Right lung (tissue), 5 donors: ENCODE results near the gene NEK3. TPM values are rescaled to one million over a fixed set of nuclear protein-coding genes. Genes with fewer than 3 reads are reported as not detected.
"Not testable (repeated sequence)": the region's sequence is repeated elsewhere in the genome, so short reads cannot be mapped to it uniquely, and the experiment has no call there.

Experiments
- DNase-seq, 2 donors: peaks; one replicate each; pipeline ENCODE4 v3.0.0-alpha.2; 2013
- polyA plus RNA-seq, 5 donors: library from polyadenylated mRNA; unstranded; fragments of 120-200 nt; gene quantifications; one replicate each; pipeline versions ENCODE4 v1.2.1 to v1.2.3, GENCODE V29; 2013; ENCODE audit warnings: inconsistent platforms in 1 of 5, low replicate concordance in 1 of 5; ENCODE audit not compliant: insufficient read length in 5 of 5, insufficient read depth in 1 of 5

Gene NEK3
- polyA plus RNA-seq, 5 donors: 36.6 to 62.6 (median 53.7) TPM

DNA sequence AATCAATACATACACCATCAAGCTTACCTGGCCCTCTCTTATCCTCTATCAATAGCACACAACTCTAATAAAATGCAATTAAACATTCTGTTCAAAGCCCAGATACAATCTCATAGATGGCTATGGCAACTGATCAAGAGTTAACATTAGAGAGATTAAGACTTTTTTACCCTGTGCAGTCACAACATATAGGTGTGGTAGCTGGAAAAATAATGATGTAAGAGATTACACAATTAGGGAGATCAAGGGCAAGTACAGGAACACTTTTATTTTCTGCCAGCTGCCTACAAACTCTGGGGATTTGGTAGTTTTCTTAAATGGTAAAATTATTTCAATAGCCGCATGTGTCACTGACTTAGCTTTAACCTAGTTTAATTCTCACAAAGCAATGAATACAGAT, 12.3 kb upstream of the NEK3 start:
- not testable (repeated sequence) for DNase-seq

GRCh38 chr13:52170828-52171391, 11.5 kb upstream of the NEK3 start:
- not testable (repeated sequence) for DNase-seq

DNA sequence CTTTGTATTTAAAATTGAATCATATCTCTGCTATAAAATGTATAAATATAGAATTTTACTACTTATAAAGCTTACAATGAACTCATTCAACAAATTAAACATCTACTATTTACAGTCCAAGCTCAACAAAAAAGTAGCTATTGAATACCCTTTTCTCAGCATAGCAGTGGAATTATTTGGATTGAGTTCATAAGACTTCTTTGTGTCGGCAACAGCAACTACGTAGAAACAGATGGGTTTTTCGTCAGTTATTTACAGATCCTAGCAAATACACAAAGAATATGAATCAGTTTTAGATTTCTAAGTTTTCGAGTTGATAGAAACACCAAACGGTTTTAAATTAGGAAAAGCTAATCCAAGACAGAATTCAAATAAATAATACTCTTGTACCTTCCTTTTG, 10.4 kb upstream of the NEK3 start:
- DNase-seq: no peak

GRCh38 chr13:52165411-52165810, 6.0 kb upstream of the NEK3 start:
- DNase-seq: no peak

GRCh38 chr13:52164989-52165388, 5.6 kb upstream of the NEK3 start:
- no peak for DNase-seq

- not testable (repeated sequence) for DNase-seq
Observed at GRCh38 chr13:52163878-52164277, 4.5 kb upstream of the NEK3 start.

DNA sequence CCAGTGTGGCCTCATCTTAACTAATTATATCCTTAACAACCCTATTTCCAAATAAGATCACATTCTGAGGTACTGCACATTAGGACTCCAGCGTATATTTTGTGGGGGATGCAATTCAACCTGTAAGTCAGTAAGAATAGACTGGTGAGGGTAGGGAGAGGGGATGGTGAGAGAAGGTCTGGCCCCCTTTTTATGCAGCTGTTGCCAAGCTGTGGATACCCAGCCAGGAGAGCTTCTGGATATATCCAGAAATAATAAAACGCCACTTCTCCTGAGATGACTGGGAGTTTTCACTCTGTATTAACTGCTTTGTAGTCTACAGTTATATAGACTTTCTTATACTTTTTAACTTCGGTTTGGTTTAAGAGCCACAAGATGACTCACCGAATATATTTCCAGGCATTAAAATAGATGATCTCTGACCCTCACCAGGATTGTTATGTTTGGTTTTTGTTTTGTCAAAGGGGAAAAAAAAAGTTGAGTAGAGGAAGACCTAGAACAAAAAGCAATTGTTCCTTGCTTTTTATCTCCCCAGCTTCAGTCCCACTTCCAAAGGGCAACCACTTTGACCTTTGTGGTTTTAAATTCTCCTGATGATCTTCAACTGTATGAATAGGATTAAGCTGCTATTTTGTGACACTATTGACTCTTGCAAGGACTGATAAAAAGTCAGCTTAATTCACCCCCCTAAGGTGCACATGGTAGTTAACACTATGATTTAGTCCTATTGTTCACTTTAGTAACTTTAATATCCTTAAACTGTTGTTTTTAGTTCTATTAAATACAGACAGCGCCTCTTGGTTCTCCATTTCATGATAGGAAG, 3.1 kb upstream of the NEK3 start:
- no peak for DNase-seq

DNA sequence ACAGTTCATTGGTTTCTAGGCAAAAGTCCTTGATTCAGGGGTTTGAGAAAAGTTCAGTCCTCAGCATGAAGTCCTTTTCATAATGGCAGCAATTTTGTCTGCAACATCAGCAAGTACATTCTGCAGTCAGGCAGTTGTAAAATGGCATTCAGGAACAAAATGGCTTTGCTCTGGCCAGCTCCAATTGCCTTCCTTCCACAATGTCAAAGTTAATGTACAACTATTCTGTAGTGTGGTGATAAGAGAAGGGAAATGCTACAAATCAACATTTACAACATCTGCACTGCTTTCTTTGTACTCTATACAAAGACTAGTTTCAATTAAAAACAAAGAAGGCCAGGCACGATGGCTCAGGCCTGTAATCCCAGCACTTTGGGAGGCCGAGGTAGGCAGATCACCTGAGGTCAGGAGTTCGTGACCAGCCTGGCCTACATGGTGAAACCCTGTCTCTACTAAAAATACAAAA, 1.8 kb upstream of the NEK3 start:
- DNase-seq: no peak

DNA sequence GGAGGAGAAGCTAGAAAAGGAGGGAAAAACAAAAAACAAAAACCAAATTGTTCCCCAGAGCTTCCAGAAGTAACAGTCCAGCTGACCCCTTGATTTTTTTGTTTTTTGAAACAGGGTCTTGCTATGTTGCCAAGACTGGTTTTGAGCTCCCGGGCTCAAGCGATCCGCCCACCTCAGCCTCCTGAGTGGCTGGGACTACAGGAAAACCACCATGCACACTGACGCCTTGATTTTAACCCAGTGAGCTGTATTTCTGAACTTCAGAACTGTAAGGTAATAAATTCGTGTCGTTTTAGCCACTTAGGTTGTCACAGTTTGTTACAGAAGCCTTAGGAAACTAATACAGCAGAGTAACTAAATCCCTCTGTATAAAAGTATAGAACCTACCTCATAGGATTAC, 1.1 kb upstream of the NEK3 start:
- no peak for DNase-seq

DNA sequence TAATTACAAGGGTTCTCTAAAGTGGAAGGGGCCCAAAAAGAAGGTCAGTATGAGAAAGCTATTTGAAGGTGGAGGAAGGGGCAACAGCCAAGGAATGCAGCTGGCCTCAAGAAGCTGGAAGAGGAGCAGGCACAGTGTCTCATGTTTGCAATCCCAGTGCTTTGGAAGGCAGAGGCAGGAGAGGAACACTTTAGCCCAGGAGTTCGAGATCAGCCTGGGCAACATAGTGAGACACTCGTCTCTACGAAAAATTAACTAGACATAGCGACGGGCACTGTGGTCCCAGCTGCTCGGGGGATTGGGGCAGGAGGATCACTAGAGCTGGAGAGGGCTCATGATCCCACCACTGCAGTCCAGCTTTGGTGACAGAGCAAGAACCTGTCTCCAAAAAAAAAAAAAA, 656 bp upstream of the NEK3 start:
- DNase-seq: no peak

GRCh38 chr13:52158629-52159158, 703 bp downstream of the NEK3 start:
- DNase-seq: peak; percentile 26 to 46

- no peak for DNase-seq
Observed at GRCh38 chr13:52156724-52157261, 2.6 kb downstream of the NEK3 start.

GRCh38 chr13:52155177-52155576, 4.2 kb downstream of the NEK3 start:
- DNase-seq: no peak

DNA sequence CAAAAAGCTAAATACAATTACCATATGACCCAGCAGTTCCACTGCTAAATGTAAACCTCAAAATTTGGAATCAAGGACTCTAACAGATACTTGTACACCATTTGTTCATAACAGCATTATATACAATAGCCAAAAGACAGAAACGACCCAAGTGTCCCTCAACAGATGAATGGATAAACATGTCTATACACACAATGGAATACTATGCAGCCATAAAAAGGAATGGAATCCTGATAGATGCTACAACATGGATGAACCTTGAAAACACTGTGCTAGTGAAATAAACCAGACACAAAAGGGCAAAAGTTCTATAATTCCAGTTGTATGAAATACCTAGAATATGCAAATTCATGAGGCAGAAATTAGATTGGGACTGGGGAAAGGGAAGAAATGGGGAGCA, 12.2 kb downstream of the NEK3 start:
- no peak for DNase-seq

DNA sequence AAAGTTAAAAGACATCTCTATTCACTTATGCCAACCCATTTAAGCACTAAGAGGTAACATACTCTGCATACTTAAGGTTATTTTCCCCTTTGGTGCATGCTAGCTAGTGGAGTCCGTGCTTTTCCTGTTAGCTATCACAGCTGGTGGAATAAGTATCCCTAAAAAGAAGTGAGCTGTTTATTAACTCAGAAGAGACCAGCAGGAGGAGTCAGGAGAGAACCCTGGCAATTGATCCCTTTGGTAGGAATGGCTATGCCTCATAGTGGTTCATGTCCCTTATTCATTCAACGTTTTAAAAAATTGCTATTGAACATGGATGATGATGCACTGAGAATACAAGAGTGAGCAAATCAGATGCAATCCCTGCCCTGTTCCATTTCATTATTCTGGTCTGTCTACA, 18.1 kb downstream of the NEK3 start:
- no peak for DNase-seq

- DNase-seq: no peak
Observed at GRCh38 chr13:52137489-52137888, 21.9 kb downstream of the NEK3 start.

GRCh38 chr13:52136763-52137162, 22.6 kb downstream of the NEK3 start:
- no peak for DNase-seq

GRCh38 chr13:52130641-52131040, 28.8 kb downstream of the NEK3 start:
- no peak for DNase-seq

- peak; percentile 59 to 63 for DNase-seq
Observed at GRCh38 chr13:52128714-52129700, 30.4 kb downstream of the NEK3 start, which contains the start of gene NEK5. Gene NEK5 (minus strand): TSS chr13:52129073. CDS start chr13:52127482, 1,591 bp downstream.

- peak; percentile 57 to 68 for DNase-seq
Observed at GRCh38 chr13:52127783-52128702, 31.4 kb downstream of the NEK3 start.
